Activated naive CD4-positive, alpha-beta T cell treated with anti-CD3 and anti-CD28 coated beads, Interleukin-2, amount 10 ng/mL, durations not matched to agents 7 days and 5 days (primary cell): ENCODE results near the gene ERN1.
"Not testable (repeated sequence)": the region's sequence is repeated elsewhere in the genome, so short reads cannot be mapped to it uniquely, and the experiment has no call there.

Source experiments
- CTCF ChIA-PET: fragments of 350-600 bp; sonication (Branson Sonifier 250); formaldehyde crosslinking; loops from one replicate; lab custom pipeline; 2021; ENCODE audit warnings: antibody characterized with exemption; lab: Charles Lee
- DNase-seq: peaks from one replicate; pipeline ENCODE4 v3.0.0-alpha.2; 2020
- H3K27ac Mint-ChIP-seq: one replicate; pipeline ENCODE4 v1.8.0; 2021; ENCODE audit warnings: mild to moderate bottlenecking, moderate library complexity, mixed read lengths
- H3K27me3 Mint-ChIP-seq: one replicate; pipeline ENCODE4 v1.8.0; 2021; ENCODE audit warnings: mild to moderate bottlenecking, mixed read lengths
- H3K36me3 Mint-ChIP-seq: one replicate; pipeline ENCODE4 v1.8.0; 2021; ENCODE audit warnings: mixed read lengths
- H3K4me1 Mint-ChIP-seq: one replicate; pipeline ENCODE4 v1.8.0; 2021; ENCODE audit warnings: mixed read lengths
- H3K4me3 Mint-ChIP-seq: one replicate; pipeline ENCODE4 v1.8.0; 2021; ENCODE audit warnings: mild to moderate bottlenecking, moderate library complexity, mixed read lengths
- H3K9me3 Mint-ChIP-seq: one replicate; pipeline ENCODE4 v1.8.0; 2021; ENCODE audit warnings: mixed read lengths

ERN1 gene

GRCh38 chr17:64120972-64121786 lies 8.8 kb downstream of the ERN1 start:
- Mint-ChIP-seq H3K27ac (peak overlapping the region; percentile 94), H3K4me3 (peak overlapping the region; percentile 67), H3K36me3 (peaks cover 39% of the 10 kb centered on the region), H3K4me1 (peaks cover 76% of the 10 kb centered on the region)
- CTCF ChIA-PET = interaction anchor here (0.7 to 3.1 kb wide), 7 partner anchors 12 to 202 kb away, joined by 4 to 18 read pairs (median 6); no protein-coding TSS in a partner anchor
- DNase-seq = peak; percentile 55
- not testable (repeated sequence) for H3K27me3 Mint-ChIP-seq, H3K9me3 Mint-ChIP-seq

- Mint-ChIP-seq H3K27ac (peak overlapping the region; percentile 94), H3K27me3 (no peaks in the 10 kb centered on the region), H3K4me1 (peaks cover 76% of the 10 kb centered on the region), H3K4me3 (peak overlapping the region; percentile 67), H3K9me3 (no peaks in the 10 kb centered on the region), H3K36me3 (peaks cover 45% of the 10 kb centered on the region)
- CTCF ChIA-PET = interaction anchor here (0.5 to 3.1 kb wide), 6 partner anchors 13 to 201 kb away, joined by 3 to 18 read pairs (median 6); no protein-coding TSS in a partner anchor
- no peak for DNase-seq
These were observed 9.7 kb downstream of the ERN1 start for GRCh38 chr17:64120159-64120810.

GRCh38 chr17:64117981-64118979 lies 11.7 kb downstream of the ERN1 start:
- peaks cover 74% of the 10 kb centered on the region for H3K4me1 Mint-ChIP-seq
- H3K27me3 Mint-ChIP-seq = no peaks in the 10 kb centered on the region
- H3K27ac Mint-ChIP-seq = no peak overlapping the region
- H3K36me3 Mint-ChIP-seq = peaks cover 45% of the 10 kb centered on the region
- no peak for DNase-seq
- CTCF ChIA-PET = interaction anchor here (1.4 to 1.5 kb wide), 3 partner anchors 15 to 90 kb away, joined by 4 to 6 read pairs (median 4); no protein-coding TSS in a partner anchor
- no peaks in the 10 kb centered on the region for H3K9me3 Mint-ChIP-seq
- H3K4me3 Mint-ChIP-seq = no peak overlapping the region

GRCh38 chr17:64115822-64116534 lies 14.0 kb downstream of the ERN1 start:
- peaks cover 57% of the 10 kb centered on the region for H3K4me1 Mint-ChIP-seq
- no peak for DNase-seq
- peaks cover 40% of the 10 kb centered on the region for H3K36me3 Mint-ChIP-seq

GRCh38 chr17:64115043-64115698 lies 14.8 kb downstream of the ERN1 start:
- Mint-ChIP-seq H3K27ac (no peak overlapping the region), H3K36me3 (peaks cover 39% of the 10 kb centered on the region), H3K9me3 (no peaks in the 10 kb centered on the region), H3K4me3 (no peak overlapping the region), H3K4me1 (peaks cover 49% of the 10 kb centered on the region), H3K27me3 (no peaks in the 10 kb centered on the region)
- no peak for DNase-seq
- CTCF ChIA-PET = interaction anchor here (0.9 to 1.8 kb wide), 4 partner anchors 18 to 90 kb away, joined by 3 to 6 read pairs (median 3); no protein-coding TSS in a partner anchor

More at GRCh38 chr17:64115822-64116534, 14.0 kb downstream of the ERN1 start:
- no peaks in the 10 kb centered on the region for H3K9me3 Mint-ChIP-seq
- no peaks in the 10 kb centered on the region for H3K27me3 Mint-ChIP-seq
- H3K27ac Mint-ChIP-seq = no peak overlapping the region
- CTCF ChIA-PET = interaction anchor here (1.3 to 1.5 kb wide), 2 partner anchors 18 to 91 kb away, joined by 3 read pairs; no protein-coding TSS in a partner anchor
- no peak overlapping the region for H3K4me3 Mint-ChIP-seq

- Mint-ChIP-seq H3K36me3 (peaks cover 38% of the 10 kb centered on the region), H3K27ac (no peak overlapping the region), H3K27me3 (no peaks in the 10 kb centered on the region), H3K9me3 (no peaks in the 10 kb centered on the region), H3K4me3 (no peak overlapping the region), H3K4me1 (peaks cover 47% of the 10 kb centered on the region)
- CTCF ChIA-PET = interaction anchor here (1.0 kb wide), 1 partner anchor 15 kb away, joined by 3 read pairs; no protein-coding TSS in a partner anchor
- no peak for DNase-seq
These were observed 16.9 kb downstream of the ERN1 start for GRCh38 chr17:64113006-64113405.

GRCh38 chr17:64111831-64112230 lies 18.1 kb downstream of the ERN1 start:
- Mint-ChIP-seq H3K27me3 (no peaks in the 10 kb centered on the region), H3K4me3 (no peak overlapping the region), H3K36me3 (peaks cover 34% of the 10 kb centered on the region), H3K27ac (no peak overlapping the region), H3K4me1 (peaks cover 49% of the 10 kb centered on the region), H3K9me3 (no peaks in the 10 kb centered on the region)
- CTCF ChIA-PET = no interaction called here
- DNase-seq = no peak

GRCh38 chr17:64110379-64111152 lies 19.4 kb downstream of the ERN1 start:
- CTCF ChIA-PET = no interaction called here
- Mint-ChIP-seq H3K36me3 (peaks cover 32% of the 10 kb centered on the region), H3K4me3 (no peak overlapping the region), H3K27ac (no peak overlapping the region), H3K9me3 (no peaks in the 10 kb centered on the region), H3K4me1 (peaks cover 48% of the 10 kb centered on the region), H3K27me3 (no peaks in the 10 kb centered on the region)
- no peak for DNase-seq

GRCh38 chr17:64109400-64109799 lies 20.5 kb downstream of the ERN1 start:
- CTCF ChIA-PET = no interaction called here
- DNase-seq = no peak
- peaks cover 41% of the 10 kb centered on the region for H3K4me1 Mint-ChIP-seq
- peaks cover 26% of the 10 kb centered on the region for H3K36me3 Mint-ChIP-seq
- H3K27ac Mint-ChIP-seq = no peak overlapping the region
- H3K4me3 Mint-ChIP-seq = no peak overlapping the region
- H3K9me3 Mint-ChIP-seq = no peaks in the 10 kb centered on the region
- no peaks in the 10 kb centered on the region for H3K27me3 Mint-ChIP-seq

GRCh38 chr17:64107500-64108236 lies 22.3 kb downstream of the ERN1 start:
- CTCF ChIA-PET = interaction anchor here (1.6 kb wide), 1 partner anchor 43 kb away, joined by 4 read pairs; no protein-coding TSS in a partner anchor
- H3K9me3 Mint-ChIP-seq = no peaks in the 10 kb centered on the region
- H3K27ac Mint-ChIP-seq = no peak overlapping the region
- H3K27me3 Mint-ChIP-seq = no peaks in the 10 kb centered on the region
- H3K4me3 Mint-ChIP-seq = no peak overlapping the region
- H3K4me1 Mint-ChIP-seq = peaks cover 51% of the 10 kb centered on the region
- no peak for DNase-seq
- peaks cover 25% of the 10 kb centered on the region for H3K36me3 Mint-ChIP-seq

- peaks cover 55% of the 10 kb centered on the region for H3K4me1 Mint-ChIP-seq
- H3K27ac Mint-ChIP-seq = peak overlapping the region; percentile 71
- H3K9me3 Mint-ChIP-seq = no peaks in the 10 kb centered on the region
- H3K36me3 Mint-ChIP-seq = peaks cover 21% of the 10 kb centered on the region
- H3K4me3 Mint-ChIP-seq = no peak overlapping the region
- CTCF ChIA-PET = no interaction called here
- H3K27me3 Mint-ChIP-seq = no peaks in the 10 kb centered on the region
- no peak for DNase-seq
These were observed 23.0 kb downstream of the ERN1 start for GRCh38 chr17:64106918-64107317.
